ENCODE results near the gene HOXD8. TPM values are rescaled to one million over a fixed set of nuclear protein-coding genes. Genes with fewer than 3 reads are reported as not detected.

Gene HOXD8
- total and polyA plus RNA-seq, 9 of the 15 experiments (the other 6 are each of a cell fraction or from before 2014, with no cell fraction given), result 0.04 to 0.15 TPM; not detected in 7

GRCh38 chr2:176093898-176094249, 35.6 kb upstream of the HOXD8 start:
- H2AFZ ChIP-seq (ENCODE audit: low read depth, low read length), result no peak overlapping the region
- no peak overlapping the region for H3K9ac ChIP-seq (ENCODE audit: insufficient read depth in 1 of 2, low read depth in 2 of 2, low read length in 2 of 2)
- TF ChIP-seq SUPT5H (IDR thresholded peaks at IDR 0.05) (no peak), ZNF436 (CRISPR knock-in tag; IDR thresholded peaks at IDR 0.05) (no peak), MAZ (CRISPR knock-in tag; conservative IDR thresholded peaks at IDR 0.05 in 1 of 2, IDR thresholded peaks at IDR 0.05 in 1 of 2) (no peak), ZBTB49 (CRISPR knock-in tag; IDR thresholded peaks at IDR 0.05; ENCODE audit: borderline replicate concordance) (no peak), SMAD2 (IDR thresholded peaks at IDR 0.05; ENCODE audit: low read depth, low read length) (no peak), GMEB1 (CRISPR knock-in tag; IDR thresholded peaks at IDR 0.05) (no peak), FOXK1 (CRISPR knock-in tag; IDR thresholded peaks at IDR 0.05; ENCODE audit: borderline replicate concordance) (no peak), KLF6 (CRISPR knock-in tag; IDR thresholded peaks at IDR 0.05; ENCODE audit: borderline replicate concordance) (no peak), BCOR (IDR thresholded peaks at IDR 0.05) (no peak), SMAD1 (IDR thresholded peaks at IDR 0.05; ENCODE audit: low read depth, low read length, partially characterized antibody) (no peak), ZNF124 (CRISPR knock-in tag; IDR thresholded peaks at IDR 0.05) (no peak), SMARCA5 (IDR thresholded peaks at IDR 0.05) (no peak), KLF10 (CRISPR knock-in tag; IDR thresholded peaks at IDR 0.05) (no peak), NR1H2 (CRISPR knock-in tag; IDR thresholded peaks at IDR 0.05) (no peak)
- TF ChIP-seq, protein P1, sequence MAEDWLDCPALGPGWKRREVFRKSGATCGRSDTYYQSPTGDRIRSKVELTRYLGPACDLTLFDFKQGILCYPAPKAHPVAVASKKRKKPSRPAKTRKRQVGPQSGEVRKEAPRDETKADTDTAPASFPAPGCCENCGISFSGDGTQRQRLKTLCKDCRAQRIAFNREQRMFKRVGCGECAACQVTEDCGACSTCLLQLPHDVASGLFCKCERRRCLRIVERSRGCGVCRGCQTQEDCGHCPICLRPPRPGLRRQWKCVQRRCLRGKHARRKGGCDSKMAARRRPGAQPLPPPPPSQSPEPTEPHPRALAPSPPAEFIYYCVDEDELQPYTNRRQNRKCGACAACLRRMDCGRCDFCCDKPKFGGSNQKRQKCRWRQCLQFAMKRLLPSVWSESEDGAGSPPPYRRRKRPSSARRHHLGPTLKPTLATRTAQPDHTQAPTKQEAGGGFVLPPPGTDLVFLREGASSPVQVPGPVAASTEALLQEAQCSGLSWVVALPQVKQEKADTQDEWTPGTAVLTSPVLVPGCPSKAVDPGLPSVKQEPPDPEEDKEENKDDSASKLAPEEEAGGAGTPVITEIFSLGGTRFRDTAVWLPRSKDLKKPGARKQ (CRISPR knock-in tag; IDR thresholded peaks at IDR 0.05), result no peak
- DNase-seq (ENCODE audit: extremely low read depth in 1 of 4, low spot score in 3 of 4) (no peak), FAIRE-seq (no peak), ATAC-seq (no peak)
- H3K9me1 ChIP-seq (ENCODE audit: control insufficient read depth, insufficient read depth, low read length), result no peaks in the 10 kb centered on the region
- CTCF ChIA-PET (ENCODE audit: low intra/inter-chr PET ratio), result no interaction called here
- H3K79me2 ChIP-seq (ENCODE audit: control insufficient read depth, insufficient read depth, low read length), result no peaks in the 10 kb centered on the region
- BruUV-seq (replicated peaks), result no TSS peak
- POLR2A ChIA-PET, result no interaction called here
- 9% methylated on average over 8 of the region's 8 CpGs for WGBS (ENCODE audit: insufficient coverage, low coverage, missing lambda C conversion rate)
- H3K27me3 ChIP-seq (ENCODE audit: control insufficient read depth in 2 of 2, insufficient read depth in 2 of 2, low read length in 2 of 2), result peaks cover 65 to 75% of the 10 kb centered on the region in 2 experiments
- no peak overlapping the region for H3K4me3 ChIP-seq
- in situ Hi-C loops (cut with MboI) (loop anchor here (25.0 kb wide), 1 partner anchor 1057 kb away; no protein-coding TSS in a partner anchor), intact Hi-C loops (cut with micrococcal nuclease) (no loop called here)
- no peak overlapping the region for H3K27ac ChIP-seq (ENCODE audit: extremely low read depth, low read depth, low read length)
- H3K4me2 ChIP-seq (ENCODE audit: insufficient read depth, low read length), result no peak overlapping the region
- H3K36me3 ChIP-seq (ENCODE audit: control insufficient read depth, insufficient read depth, low read length), result no peaks in the 10 kb centered on the region
- peaks cover 11% of the 10 kb centered on the region; the same call in 1 of the 2 replicates for H4K20me1 ChIP-seq (replicated peaks; ENCODE audit: control insufficient read depth, insufficient read depth, low read length)
- H3K9me3 ChIP-seq (replicated peaks; ENCODE audit: control insufficient read depth, insufficient read depth, low read depth, low read length), result no peaks in the 10 kb centered on the region
- peaks cover 8 to 24% of the 10 kb centered on the region in 2 experiments for H3K4me1 ChIP-seq (replicated peaks in 1 of 2; ENCODE audit: control insufficient read depth in 2 of 2, insufficient read depth in 2 of 2, low read length in 2 of 2)

Measured in K562 (cell line).